NCI-H345 treated with DMSO at 0.1 percent for 48 hours (cell line): ENCODE measurements around the gene CCDC85C.

Experiments
- DNase-seq: peaks from one replicate; lab custom pipeline; 2025; ENCODE audit not compliant: unreplicated experiment; lab: John Stamatoyannopoulos, UW

Gene CCDC85C

DNA sequence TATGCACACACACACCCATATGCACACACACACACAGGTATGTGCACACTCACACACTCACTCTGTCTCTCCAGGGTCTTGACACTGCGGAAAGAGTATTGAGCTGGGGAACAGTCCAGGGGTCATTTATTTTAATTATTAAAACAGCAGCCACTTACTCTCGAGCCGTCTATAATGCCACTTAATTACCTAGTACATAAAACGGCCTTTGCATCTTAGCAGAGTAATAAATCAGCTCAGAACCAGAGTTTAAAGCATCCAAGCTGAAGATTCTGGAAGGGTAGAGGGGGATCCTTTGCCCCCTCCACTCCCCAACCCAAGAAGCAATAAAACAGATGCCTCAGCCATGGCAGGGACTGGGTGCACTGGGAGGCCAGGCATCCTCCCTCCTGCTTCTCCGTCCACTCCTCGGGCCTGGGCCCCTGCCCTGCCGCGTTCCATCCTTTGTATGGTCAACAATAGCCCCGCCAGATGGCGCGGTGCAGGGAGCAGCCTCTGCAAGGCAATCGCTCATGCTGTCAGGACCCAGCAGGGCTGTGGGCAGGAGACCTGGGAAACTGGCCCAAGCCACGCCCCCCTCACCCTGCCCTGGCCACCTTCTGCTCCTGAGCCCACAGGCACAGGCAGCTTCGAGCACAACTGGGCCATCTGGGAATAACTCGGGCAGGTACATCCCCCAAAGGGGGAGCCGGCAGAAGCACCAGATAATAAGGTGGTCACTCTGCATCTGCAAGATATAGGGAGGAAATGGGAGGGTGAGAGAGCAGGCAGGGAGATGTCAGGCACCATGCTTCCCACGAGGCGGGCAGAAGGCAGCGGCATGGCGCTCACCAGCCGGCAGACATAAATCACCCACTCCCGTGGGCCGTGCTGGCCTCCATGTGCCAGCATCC lies 40.9 kb downstream of the CCDC85C start:
- DNase-seq, result no peak

- no peak for DNase-seq
These were observed 42.1 kb downstream of the CCDC85C start for GRCh38 chr14:99561864-99562263.

DNA sequence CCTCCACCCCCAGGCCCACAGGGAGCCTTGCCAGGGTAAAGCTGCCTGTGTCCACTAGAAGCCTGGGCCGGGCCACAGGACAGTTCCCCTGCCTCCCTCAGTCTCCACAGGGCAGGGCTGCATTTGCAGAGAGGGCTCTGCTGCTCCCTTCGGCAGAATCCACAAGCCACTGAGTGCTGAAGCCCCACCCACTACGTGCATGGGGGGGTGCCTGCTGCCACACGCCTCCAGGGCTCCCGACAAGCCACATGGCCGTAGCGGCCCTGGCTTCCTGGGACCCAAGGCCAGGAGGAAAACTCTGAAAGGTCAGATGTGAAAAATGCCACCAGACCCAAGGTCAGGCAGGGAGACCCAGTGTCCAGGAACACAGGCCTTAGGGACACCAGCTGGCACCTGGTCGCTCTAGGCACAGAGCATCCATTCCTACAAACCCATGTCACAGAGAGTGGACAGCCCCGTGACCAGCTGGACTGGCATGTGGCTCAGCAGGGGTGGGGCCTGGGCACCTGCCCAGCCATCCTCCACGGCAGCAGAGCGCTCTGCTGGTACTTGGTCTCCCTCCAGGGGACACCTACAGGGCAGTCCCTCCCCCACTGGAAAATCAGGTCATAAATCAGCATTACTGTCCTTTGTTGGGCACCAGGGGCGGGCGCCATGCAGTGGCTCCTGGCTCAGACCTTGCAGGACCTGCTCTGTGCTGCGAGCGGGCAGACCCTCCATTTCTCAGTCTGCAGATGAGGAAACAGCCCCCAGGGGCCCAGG lies 42.9 kb downstream of the CCDC85C start:
- peak; percentile 32 for DNase-seq

DNA sequence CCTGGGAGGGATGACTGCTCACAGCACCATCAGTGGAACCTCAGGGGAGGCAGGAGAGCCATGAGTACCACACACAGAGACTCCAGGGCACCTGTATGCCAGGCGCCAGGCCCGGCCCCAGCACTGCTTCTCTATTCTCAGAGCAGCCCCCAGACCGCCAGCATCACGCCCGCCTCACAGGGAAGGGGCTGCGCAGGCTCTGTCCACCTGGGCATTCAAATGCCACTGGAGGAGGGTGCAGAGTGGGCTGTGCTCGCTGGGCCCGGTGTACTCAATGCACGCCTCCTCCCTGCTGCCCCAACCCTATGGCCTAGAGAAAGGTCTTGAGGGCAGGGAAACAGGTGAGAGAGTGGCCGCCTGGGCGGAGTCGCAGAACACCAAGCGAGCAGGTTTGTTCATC lies 43.6 kb downstream of the CCDC85C start:
- no peak for DNase-seq

- DNase-seq, result no peak
These were observed 44.6 kb downstream of the CCDC85C start for GRCh38 chr14:99559286-99559990.

GRCh38 chr14:99556134-99556791 lies 47.7 kb downstream of the CCDC85C start:
- DNase-seq, result no peak

GRCh38 chr14:99554757-99555531 lies 49.1 kb downstream of the CCDC85C start:
- DNase-seq, result no peak

- peak; percentile 16 for DNase-seq
These were observed 49.8 kb downstream of the CCDC85C start for GRCh38 chr14:99554184-99554583.

DNA sequence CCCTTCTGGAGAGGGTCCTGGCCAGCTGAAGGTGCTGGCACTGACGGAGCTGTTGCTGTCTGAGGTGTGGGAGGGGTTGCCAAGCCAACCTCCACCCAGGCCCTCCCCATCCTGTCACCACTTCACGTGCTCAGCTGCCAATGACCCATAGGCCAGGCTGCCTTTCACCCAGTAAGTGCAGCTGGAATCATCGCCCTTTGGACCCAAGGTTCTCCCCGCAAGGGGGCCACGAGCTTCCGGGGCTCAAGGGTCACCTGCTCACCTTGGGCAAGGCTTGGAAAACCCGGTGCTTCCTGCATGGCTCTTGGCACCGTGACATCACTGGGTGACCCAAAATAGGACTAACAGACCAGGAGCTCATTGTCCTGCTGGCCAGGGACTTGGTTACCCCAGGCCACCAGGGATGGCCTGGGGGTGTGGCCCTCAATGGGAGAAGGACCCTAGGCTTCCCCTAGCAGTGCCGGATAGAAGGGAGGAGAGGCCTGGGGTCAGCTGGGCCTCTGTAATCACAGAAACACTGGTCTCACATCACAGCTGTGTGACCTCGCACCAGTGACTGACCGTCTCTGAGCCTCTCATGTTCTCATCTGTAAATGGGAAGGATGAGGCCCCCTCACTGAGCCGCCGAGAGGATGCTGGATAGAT lies 51.3 kb downstream of the CCDC85C start:
- no peak for DNase-seq

GRCh38 chr14:99552021-99552553 lies 51.9 kb downstream of the CCDC85C start:
- no peak for DNase-seq

- DNase-seq, result no peak
These were observed 52.7 kb downstream of the CCDC85C start for GRCh38 chr14:99551034-99551922.

- no peak for DNase-seq
These were observed 53.5 kb downstream of the CCDC85C start for GRCh38 chr14:99550387-99550992.

DNA sequence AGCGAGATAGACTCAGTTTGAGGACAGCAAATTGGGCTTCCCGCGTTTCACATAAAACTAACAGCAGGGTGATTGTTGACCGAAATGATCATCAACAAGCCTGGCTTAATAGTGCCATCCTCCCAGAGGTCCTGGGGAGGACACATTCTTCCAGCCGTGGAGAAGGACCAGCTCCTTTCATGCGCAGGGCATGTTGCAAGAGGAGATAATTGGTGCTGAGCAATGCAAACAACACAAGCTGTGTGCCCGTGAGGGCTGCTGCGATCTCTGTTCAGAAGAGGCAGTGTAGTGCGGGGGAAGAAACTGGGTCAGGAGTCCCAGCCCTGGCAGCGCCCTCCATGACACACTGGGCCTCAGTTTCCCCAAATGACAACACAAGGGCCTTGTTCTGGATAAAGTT lies 54.3 kb downstream of the CCDC85C start:
- DNase-seq, result peak; percentile 71

GRCh38 chr14:99548871-99549515 lies 55.0 kb downstream of the CCDC85C start:
- no peak for DNase-seq

- DNase-seq, result peak; percentile 71
These were observed 55.8 kb downstream of the CCDC85C start for GRCh38 chr14:99548255-99548654.

- peak; percentile 64 for DNase-seq
These were observed 57.6 kb downstream of the CCDC85C start for GRCh38 chr14:99546234-99546879.

GRCh38 chr14:99545586-99545985 lies 58.4 kb downstream of the CCDC85C start:
- DNase-seq, result no peak
